ENCODE data around the gene ABCB8. TPM values are rescaled to one million over a fixed set of nuclear protein-coding genes. Genes with fewer than 3 reads are reported as not detected.

ABCB8 gene
- total RNA-seq, 4 donors from 2014 or later, result 21.0 to 49.0 (median 31.6) TPM

DNA sequence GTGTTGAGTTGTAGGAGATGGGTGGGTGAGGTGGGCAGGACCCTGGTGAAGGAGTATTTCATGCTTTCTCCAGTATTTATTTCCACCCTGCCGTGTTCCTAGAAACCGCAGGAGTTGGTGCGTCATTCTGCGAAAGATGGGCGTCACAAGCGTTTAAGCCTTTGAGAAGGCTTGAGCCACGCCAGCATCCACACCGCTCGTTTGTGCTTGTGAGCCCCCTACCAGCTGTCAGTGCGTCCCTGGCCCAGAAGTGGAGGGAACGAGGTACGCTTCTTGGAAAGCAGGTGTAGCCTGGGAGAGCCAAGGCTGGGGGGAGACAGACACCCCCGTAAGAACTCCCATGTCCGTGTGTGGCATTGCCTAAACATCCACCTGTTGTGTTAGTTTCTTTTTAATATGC is 63.7 kb downstream of the ABCB8 start:
- 89% methylated on average over 14 of the region's 14 CpGs for WGBS, 2 donors
- DNase-seq (ENCODE audit: low spot score in 2 of 2), result no peak
- H3K36me3 ChIP-seq, result peaks cover 0 to 4% (median 0%) of the 10 kb centered on the region in 3 donors
- H3K27ac ChIP-seq, result no peak overlapping the region
- no peaks in the 10 kb centered on the region for H3K27me3 ChIP-seq
- H3K4me3 ChIP-seq, result no peak overlapping the region
- no peaks in the 10 kb centered on the region for H3K9me3 ChIP-seq
- TF ChIP-seq, protein P1, sequence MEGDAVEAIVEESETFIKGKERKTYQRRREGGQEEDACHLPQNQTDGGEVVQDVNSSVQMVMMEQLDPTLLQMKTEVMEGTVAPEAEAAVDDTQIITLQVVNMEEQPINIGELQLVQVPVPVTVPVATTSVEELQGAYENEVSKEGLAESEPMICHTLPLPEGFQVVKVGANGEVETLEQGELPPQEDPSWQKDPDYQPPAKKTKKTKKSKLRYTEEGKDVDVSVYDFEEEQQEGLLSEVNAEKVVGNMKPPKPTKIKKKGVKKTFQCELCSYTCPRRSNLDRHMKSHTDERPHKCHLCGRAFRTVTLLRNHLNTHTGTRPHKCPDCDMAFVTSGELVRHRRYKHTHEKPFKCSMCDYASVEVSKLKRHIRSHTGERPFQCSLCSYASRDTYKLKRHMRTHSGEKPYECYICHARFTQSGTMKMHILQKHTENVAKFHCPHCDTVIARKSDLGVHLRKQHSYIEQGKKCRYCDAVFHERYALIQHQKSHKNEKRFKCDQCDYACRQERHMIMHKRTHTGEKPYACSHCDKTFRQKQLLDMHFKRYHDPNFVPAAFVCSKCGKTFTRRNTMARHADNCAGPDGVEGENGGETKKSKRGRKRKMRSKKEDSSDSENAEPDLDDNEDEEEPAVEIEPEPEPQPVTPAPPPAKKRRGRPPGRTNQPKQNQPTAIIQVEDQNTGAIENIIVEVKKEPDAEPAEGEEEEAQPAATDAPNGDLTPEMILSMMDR (IDR thresholded peaks at IDR 0.05), result no peak
- no peak for TF ChIP-seq EP300 (IDR thresholded peaks at IDR 0.05)
- no peak for TF ChIP-seq POLR2A (IDR thresholded peaks at IDR 0.05)
- peaks cover 0 to 76% (median 27%) of the 10 kb centered on the region in 4 donors for H3K4me1 ChIP-seq

DNA sequence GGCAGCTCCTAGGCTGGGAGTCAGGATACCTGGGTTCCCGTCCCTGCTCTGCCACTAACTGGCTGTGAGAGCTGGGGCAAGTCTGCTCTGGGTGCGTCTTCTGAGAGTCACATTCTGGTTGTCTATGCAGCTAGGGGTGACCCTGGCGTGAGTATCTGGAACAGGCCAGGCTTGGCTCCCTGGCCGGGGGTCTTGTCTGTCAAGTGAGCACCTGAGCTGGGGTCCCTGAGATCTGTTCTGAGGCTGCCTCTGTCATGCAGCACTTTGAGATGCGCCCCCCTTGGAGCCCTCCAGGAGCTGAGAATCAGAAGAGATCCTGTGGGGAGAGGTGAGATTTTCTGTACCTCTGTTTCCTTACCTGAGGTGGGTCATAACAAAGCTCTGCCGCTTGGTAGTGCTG is 65.5 kb downstream of the ABCB8 start:
- H3K36me3 ChIP-seq, result peaks cover 0 to 4% (median 0%) of the 10 kb centered on the region in 3 donors
- H3K9me3 ChIP-seq, result no peaks in the 10 kb centered on the region
- H3K4me3 ChIP-seq, result no peak overlapping the region
- no peaks in the 10 kb centered on the region for H3K27me3 ChIP-seq
- no peak for DNase-seq (ENCODE audit: low spot score in 2 of 2)
- H3K27ac ChIP-seq, result no peak overlapping the region
- TF ChIP-seq, protein P1 (IDR thresholded peaks at IDR 0.05), result no peak
- TF ChIP-seq EP300 (IDR thresholded peaks at IDR 0.05), result no peak
- no peak for TF ChIP-seq POLR2A (IDR thresholded peaks at IDR 0.05)
- H3K4me1 ChIP-seq, result peaks cover 0 to 64% (median 16%) of the 10 kb centered on the region in 4 donors
- WGBS, 2 donors, result 92 to 93% methylated on average over 6 of the region's 6 CpGs

DNA sequence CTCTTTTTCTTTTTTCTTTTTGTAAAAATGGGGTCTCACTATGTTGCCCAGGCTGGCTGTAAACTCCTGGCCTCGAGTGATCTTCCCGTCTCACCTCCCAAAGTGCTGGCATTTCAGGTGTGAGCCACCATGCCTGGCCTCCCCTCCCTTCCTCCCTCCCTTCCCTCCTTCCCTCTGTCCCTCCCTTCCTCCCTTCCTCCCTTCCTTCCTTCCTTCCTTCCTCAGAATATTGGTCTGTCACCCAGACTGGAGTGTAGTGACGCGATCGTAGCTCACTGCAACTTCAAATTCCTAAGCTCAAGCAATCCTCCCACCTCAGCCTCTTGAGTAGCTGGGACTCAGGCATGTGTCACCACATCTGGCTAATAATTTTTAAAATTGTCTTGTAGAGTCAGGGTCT is 66.4 kb downstream of the ABCB8 start:
- TF ChIP-seq, protein P1 (IDR thresholded peaks at IDR 0.05), result no peak
- TF ChIP-seq EP300 (IDR thresholded peaks at IDR 0.05) (no peak), POLR2A (IDR thresholded peaks at IDR 0.05) (no peak)
- Histone ChIP-seq H3K4me3 (no peak overlapping the region), H3K27me3 (no peaks in the 10 kb centered on the region), H3K4me1 (peaks cover 0 to 58% (median 8%) of the 10 kb centered on the region in 4 donors), H3K9me3 (no peaks in the 10 kb centered on the region), H3K36me3 (peaks cover 0 to 4% (median 0%) of the 10 kb centered on the region in 3 donors), H3K27ac (peak overlapping the region in 1 of 4 donors; percentile 12)
- WGBS, 2 donors, result 83 to 85% methylated on average over 5 of the region's 5 CpGs
- no peak for DNase-seq (ENCODE audit: low spot score in 2 of 2)

DNA sequence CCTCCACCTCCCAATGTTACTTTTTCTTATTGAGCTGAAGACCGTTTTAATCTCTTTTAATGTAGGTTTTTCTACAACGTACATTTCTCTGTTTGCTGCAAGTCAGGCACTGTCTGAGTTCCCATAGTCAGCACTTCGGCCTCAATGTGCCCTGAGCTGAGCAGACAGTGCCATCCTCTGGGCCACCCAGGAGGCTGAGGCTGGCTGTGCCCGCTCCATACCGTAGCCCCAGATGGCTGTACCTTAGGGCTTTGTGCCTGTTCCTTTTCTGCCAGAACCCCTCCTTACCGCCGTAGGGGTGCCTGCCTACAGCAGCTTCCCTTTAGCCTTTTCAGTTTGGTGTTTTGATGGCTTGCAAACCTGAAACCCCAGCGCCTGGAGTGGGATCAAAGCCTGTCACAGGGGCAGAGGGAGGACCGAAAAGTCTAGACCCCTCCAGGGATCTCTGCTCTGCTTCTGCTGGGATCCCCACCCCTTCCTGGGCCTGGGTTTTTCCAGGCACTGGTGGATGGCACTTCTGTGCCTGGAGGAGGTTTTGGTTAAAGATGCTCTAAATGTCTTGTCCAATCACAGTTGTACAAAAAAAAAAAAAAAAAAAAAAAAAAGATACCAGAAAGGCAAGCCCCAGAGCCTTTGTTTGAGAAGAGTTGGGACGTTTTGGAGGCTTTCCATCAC is 67.0 kb downstream of the ABCB8 start:
- WGBS, 2 donors, result 65 to 67% methylated on average over 10 of the region's 10 CpGs
- DNase-seq (ENCODE audit: low spot score in 2 of 2), result no peak
- Histone ChIP-seq H3K27me3 (no peaks in the 10 kb centered on the region), H3K9me3 (no peaks in the 10 kb centered on the region), H3K4me3 (no peak overlapping the region), H3K27ac (peak overlapping the region in 2 of 4 donors; percentile 12 to 46), H3K4me1 (peaks cover 0 to 58% (median 4%) of the 10 kb centered on the region in 4 donors), H3K36me3 (peaks cover 0 to 4% (median 0%) of the 10 kb centered on the region in 3 donors)
- no peak for TF ChIP-seq POLR2A (IDR thresholded peaks at IDR 0.05)
- no peak for TF ChIP-seq EP300 (IDR thresholded peaks at IDR 0.05)
- TF ChIP-seq, protein P1 (IDR thresholded peaks at IDR 0.05), result no peak

DNA sequence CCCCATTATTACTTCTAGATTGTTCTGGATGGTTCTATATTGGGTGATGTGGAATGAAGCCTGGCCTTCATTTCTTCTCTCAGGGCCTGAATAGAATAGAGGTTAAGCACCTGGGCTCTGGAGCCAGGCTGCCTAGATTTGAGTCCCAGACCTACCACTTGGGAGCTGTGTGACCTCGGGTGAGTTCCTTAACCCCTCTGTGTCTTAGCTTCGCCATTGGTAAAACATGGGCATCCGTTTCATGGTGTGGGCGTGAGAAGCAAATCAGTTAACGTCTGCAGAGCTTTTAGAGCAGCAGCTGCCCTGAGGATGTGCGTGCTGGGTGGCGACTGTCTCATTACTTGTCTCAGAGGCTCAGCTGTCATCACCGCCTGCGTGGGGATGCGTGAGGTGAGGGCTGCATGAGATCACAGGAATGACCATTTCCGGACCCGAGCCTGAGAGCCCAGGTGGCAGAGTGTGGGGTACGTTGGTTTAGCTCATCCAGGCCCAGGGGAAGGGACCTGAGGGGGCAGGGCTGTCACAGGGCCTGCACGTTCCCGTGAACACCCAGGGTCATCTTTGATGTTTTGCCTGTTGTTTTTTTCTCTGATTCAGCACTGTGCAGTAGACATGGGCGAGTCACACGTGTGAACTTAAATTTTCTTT is 67.7 kb downstream of the ABCB8 start:
- Histone ChIP-seq H3K4me1 (peaks cover 0 to 58% (median 3%) of the 10 kb centered on the region in 4 donors), H3K27ac (peak overlapping the region in 1 of 4 donors; percentile 28), H3K36me3 (peaks cover 0 to 6% (median 0%) of the 10 kb centered on the region in 3 donors), H3K4me3 (no peak overlapping the region), H3K9me3 (no peaks in the 10 kb centered on the region), H3K27me3 (no peaks in the 10 kb centered on the region)
- TF ChIP-seq, protein P1 (IDR thresholded peaks at IDR 0.05), result no peak
- no peak for TF ChIP-seq POLR2A (IDR thresholded peaks at IDR 0.05)
- no peak for TF ChIP-seq EP300 (IDR thresholded peaks at IDR 0.05)
- no peak for DNase-seq (ENCODE audit: low spot score in 2 of 2)
- 76 to 79% methylated on average over 17 of the region's 17 CpGs for WGBS, 2 donors

Data from tibial nerve (tissue), 4 donors.